ENCODE results near the gene CST8.
"Not testable (repeated sequence)": the region's sequence is repeated elsewhere in the genome, so short reads cannot be mapped to it uniquely, and the experiment has no call there.

Gene CST8, protein sequence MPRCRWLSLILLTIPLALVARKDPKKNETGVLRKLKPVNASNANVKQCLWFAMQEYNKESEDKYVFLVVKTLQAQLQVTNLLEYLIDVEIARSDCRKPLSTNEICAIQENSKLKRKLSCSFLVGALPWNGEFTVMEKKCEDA

GRCh38 chr20:23490817-23491216 is at the start of gene CST8:
Gene CST8, plus strand, starts transcription at chr20:23491117. Its CDS starts 551 bp downstream, at chr20:23491668.
- DNase-seq, result no peak

GRCh38 chr20:23441850-23442313 is 49.0 kb upstream of the CST8 start:
- DNase-seq, result peak; percentile 70

GRCh38 chr20:23442436-23442835 is 48.5 kb upstream of the CST8 start:
- DNase-seq, result no peak

DNA sequence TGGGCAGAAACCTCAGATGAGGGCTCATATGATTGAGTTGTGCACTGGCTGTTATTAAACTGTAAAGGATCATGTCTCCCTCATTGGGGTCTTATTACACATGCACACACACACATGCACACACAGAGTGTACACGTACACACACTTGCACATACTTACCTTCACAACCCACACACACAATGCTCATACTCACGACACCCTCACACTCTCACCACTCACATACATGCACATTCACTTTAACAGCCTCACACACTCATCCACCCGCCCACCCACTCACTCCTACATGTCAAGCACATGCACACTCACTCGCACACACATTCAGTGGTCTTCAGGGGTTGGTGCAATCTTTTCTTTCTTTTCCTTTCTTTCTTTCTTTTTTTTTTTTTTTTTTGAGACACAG is 46.1 kb upstream of the CST8 start:
- no peak for DNase-seq

DNA sequence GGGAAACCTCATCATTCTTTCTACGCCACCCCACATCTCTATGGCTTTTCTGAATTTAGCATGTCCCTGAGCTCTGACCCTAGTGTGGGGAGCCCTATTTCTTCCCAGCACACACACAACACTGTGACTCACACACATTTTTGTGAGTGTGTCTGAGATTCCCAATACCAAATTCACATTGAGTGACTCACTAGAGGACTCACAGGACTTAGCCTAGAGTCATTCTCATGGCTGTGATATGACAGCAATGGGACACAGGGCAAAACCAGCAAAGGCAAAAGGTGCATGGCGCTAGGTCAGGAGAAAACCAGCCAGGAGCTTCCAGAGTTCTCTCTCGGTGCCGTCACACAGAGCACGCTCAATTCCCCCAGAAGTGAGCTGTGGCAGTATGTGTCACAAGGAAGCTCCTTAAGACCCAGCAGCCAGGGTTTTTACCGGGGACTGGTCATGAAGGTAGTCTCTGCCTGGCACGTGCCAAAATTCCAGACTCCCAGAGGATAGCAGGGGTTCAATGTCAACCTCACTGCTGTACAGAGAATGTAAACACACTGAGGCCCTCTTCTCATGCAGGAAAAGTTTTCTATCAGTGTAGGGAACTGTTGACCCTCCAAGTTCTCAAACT is 45.2 kb upstream of the CST8 start:
- no peak for DNase-seq

DNA sequence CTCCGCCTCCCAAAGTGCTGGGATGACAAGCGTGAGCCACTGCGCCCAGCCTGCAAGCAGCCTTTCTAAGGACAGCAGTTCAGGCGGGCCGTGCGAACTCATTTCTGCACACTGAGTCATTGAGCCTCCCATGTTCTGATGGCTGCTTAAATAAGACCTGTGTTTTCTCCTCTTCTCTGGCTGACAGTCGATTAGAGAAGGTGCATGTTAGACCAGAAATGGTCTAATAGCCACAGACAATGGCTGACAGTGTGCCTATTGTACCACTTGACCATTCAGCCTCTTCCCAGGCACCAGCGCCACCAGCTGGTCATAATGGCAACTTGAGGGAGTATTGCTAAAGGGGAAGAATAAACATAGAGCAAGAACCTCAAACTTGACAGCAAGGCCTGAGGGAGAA is 44.4 kb upstream of the CST8 start:
- DNase-seq, result peak; percentile 52

- no peak for DNase-seq
Observed at GRCh38 chr20:23448167-23448566, 42.8 kb upstream of the CST8 start.

DNA sequence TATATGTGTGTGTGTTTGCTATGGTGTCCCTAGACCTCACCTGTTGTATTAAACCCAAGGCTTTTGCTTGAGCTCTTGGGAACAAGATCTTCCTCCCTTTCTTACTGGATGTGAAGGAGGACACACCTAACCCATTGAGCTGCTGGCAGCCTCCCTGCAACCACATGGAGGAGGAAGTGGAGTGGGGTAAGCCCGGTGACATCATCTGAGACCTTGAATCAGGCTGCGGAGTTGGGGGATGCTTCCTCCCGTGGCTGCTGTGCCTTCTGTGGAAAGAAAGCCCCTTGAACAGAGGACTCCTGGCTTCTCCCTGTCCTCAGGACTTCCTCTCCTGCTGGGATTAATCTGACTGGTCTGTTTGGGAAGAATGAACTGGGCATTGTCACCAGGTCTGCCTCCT is 41.5 kb upstream of the CST8 start:
- no peak for DNase-seq

DNA sequence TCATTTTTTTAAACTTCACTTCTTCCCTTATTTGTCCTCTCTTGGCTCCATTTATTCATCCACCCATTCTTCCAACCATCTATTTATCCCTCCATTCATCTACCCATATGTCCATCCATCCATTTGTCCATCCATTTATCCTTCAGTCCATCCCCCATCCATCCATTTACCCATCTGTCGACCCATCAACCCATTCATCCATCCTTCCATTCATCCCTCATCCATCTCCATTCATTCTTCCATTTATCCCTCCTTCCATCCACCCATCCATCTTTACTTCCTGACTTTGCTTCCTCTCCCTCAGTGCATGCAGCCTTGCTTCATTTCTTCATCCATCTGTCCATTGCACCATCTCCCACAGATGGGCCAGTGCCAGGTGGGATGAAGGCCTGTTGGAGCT is 40.0 kb upstream of the CST8 start:
- no peak for DNase-seq

DNA sequence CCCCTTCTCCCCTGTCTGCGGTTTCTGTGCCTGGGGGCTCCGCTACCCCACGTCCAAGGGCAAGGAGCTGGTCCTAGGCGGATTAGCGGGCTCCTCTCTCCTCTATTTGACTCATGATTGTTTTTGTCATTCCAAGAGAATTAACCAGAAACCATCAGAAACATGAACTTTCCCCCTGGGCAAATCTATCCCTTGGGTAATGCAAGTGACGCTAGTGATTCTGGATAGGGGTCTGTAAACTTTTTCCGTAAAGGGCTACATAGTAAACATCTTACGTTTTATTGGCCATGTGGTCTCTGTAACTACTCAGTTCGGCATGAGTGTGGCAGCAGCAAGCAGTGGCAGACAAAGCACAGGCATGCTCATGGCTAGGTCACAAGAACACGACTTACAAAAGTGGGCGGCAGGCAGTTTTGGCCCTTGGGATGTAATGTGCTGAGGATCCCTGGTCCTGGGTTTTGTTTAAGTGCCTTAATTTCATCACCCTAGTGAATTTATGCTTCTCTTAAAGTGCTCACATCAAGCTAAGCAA is 38.9 kb upstream of the CST8 start:
- no peak for DNase-seq

GRCh38 chr20:23452776-23453175 is 38.1 kb upstream of the CST8 start, which contains the start of gene CST11:
Gene CST11, minus strand, starts transcription at chr20:23452876. Its CDS starts 65 bp downstream, at chr20:23452811.
- no peak for DNase-seq

GRCh38 chr20:23453549-23454543 is 37.1 kb upstream of the CST8 start:
- DNase-seq, result no peak

GRCh38 chr20:23454816-23455215 is 36.1 kb upstream of the CST8 start:
- no peak for DNase-seq

DNA sequence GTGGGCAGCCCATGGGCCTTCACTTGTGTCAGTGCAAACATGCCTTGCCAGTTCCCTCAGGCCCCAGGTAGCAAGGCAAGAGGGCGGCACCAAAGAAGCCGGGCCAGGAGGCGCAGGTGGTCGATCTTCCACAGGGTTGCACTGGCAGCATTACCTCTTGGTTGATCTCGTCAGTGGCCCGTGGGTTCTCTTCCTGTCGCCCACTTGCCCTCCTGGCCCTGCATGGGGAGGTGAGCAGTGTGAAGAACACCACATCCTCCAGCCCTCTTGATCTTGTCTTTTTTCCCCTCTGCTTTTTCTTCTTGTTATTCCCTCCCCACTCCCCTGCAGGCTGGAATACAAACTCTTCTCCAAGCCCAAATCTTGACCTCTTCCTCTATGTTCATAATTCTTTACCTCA is 35.3 kb upstream of the CST8 start:
- DNase-seq, result no peak

DNA sequence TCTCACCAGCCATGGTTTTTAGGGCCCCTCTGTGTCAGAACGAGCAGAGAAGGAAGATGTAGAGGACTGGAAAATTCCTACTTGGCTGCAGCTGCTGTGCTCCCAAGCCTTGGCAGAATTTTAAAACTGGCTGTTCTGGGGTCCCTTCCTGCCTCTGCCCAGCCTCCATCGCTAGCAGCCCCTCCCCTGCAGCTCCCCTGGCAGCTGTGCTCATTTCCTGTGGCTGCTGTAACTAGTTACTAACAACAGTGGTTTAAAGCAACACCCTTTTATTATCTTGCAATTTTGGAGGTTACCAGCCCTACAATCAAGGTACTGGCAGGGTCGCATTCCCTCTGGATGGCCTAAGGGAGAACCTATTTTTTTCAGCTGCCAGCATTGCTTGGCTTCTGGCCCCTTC is 34.5 kb upstream of the CST8 start:
- no peak for DNase-seq

GRCh38 chr20:23456873-23457272 is 34.0 kb upstream of the CST8 start:
- no peak for DNase-seq

DNA sequence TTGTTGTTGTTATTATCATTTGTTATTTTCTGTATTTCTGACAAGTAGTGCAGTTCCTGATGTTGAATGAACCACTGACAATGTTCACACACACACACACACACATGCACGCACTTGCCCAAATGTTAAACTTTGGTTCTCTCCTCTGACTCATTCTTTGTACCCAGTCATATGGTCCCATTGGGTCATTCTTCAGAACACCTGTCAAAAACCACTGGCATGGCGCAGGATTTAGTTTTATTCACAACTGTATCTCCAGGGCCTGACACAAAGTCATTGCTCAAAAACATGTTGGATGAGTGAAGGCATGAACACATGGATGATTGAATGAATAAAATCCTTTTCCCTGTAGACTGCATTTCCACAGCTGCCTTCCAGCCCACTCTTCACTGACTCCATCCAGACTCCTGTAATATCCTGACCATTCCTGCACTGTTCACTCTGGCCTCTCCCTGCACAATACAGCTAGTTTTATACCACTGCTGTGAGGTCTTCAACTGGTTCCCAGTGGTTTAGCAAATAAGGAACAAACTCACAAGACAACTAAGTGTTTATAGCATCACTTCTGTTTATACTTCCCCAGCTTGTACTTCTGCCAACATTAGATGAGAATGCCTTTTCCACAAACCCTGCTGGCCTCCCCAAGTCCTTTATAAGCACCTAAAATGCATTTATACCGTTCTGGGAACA is 31.3 kb upstream of the CST8 start:
- DNase-seq, result no peak

DNA sequence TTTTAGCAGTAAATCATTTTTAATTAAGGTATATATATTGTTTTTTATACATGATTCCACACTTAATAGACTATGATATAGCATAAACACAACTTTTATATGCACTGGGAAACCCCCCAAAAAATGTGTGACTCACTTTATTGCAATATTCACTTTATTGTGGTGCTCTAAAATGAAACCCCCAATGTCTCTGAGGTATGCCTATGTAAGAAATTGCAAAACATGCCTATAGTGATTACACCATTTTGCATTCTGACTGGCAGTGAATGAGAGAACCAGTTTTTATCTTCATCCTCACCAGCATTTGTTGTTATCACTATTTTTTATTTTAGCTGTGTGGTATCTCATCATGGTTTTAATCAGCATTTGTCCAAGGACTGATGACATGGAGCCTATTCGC is 29.7 kb upstream of the CST8 start:
- DNase-seq, result no peak

- not testable (repeated sequence) for DNase-seq
Observed at GRCh38 chr20:23466961-23467360, 24.0 kb upstream of the CST8 start.

DNA sequence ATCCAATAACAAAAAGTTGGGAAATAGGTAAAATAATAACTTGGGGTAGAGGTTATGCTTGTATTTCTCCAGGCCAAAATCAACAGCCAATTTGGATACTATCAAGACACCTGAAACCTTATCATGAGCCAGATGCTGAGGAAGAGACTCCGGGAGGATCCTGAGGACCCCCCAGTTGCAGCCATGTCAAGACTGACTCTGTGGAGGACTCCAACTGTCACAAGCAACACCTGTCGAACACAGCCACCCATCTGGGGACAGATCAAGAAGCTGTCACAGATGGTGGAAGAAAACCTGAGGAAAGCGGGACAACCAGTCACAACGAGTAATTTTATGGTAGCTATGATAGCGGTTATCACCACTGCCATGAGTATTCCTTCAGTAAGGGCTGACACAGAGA is 18.6 kb upstream of the CST8 start:
- not testable (repeated sequence) for DNase-seq

GRCh38 chr20:23473293-23473692 is 17.6 kb upstream of the CST8 start:
- DNase-seq, result not testable (repeated sequence)

DNA sequence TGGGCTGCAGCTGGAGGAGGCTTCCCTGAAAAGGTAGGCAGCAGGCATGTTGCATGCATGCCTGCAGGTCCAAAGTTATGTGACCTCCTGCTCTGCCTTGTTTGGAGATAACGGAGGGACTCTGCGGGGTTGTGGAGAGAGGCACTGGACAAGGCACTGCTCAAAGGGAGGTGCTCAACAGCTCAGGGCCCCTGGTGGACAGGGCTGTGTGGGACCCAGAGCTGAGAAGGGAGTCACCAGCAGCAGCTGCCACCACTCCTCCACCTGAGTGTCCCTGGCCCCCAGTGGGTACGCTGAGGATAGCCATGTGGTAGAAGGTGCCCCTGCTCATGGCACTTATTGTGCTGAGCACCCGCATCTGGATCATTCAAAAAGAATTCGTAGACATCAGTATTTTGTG is 15.5 kb upstream of the CST8 start:
- no peak for DNase-seq

Measured in activated CD4-positive, alpha-beta T cell treated with anti-CD3 and anti-CD28 coated beads for 48 hours (primary cell).